Lower leg skin (tissue), 3 donors: ENCODE data around the gene ATIC.

ENCODE experiments used
- CTCF ChIP-seq, 3 donors: fragments of 450-650 bp; IDR thresholded peaks; one replicate each; pipeline ENCODE4 v1.5.1; 2016; ENCODE audit warnings: antibody characterized with exemption in 3 of 3, mild to moderate bottlenecking in 3 of 3, moderate library complexity in 2 of 3
- POLR2A ChIP-seq, 2 donors: fragments of 450-650 bp; IDR thresholded peaks; one replicate each; pipeline ENCODE4 v1.6.1; 2016 to 2017; ENCODE audit warnings: antibody characterized with exemption in 2 of 2, mild to moderate bottlenecking in 1 of 2, moderate library complexity in 1 of 2

- no peak for TF ChIP-seq POLR2A (IDR thresholded peaks at IDR 0.05)
- no peak for TF ChIP-seq CTCF (IDR thresholded peaks at IDR 0.05)
These were observed 84.0 kb downstream of the ATIC start for GRCh38 chr2:215395687-215396460.
